A673 (cell line): ENCODE measurements around the gene JAKMIP1. TPM values are rescaled to one million over a fixed set of nuclear protein-coding genes. Genes with fewer than 3 reads are reported as not detected.

Experiments used
- BruUV-seq: library from RNA; stranded (reverse); fragments of 400-500 nt; replicated peaks from 2 replicates; lab custom pipeline; 2021; lab: Mats Ljungman, UMichigan
- CTCF ChIA-PET: fragments of 300-600 bp; sonication (Branson Sonifier 250); formaldehyde crosslinking; loops from one replicate; lab custom pipeline; 2022; ENCODE audit warnings: antibody characterized with exemption; lab: Charles Lee
- POLR2A ChIA-PET: fragments of 300-600 bp; sonication (Branson Sonifier 250); formaldehyde crosslinking; loops from one replicate; lab custom pipeline; 2022; ENCODE audit warnings: antibody characterized with exemption; ENCODE audit not compliant: low non-redundant PET; lab: Charles Lee
- DNase-seq: peaks from one replicate; pipeline ENCODE4 v3.0.0-alpha.2; 2015; ENCODE audit warnings: low spot score
- H3K27ac ChIP-seq: fragments of 200-600 bp; sonication (generic); 2 replicates; pipeline ENCODE4 v1.5.1; 2016; ENCODE audit warnings: mixed run types, low read depth, mild to moderate bottlenecking, mixed read lengths, antibody characterized with exemption, low read length; ENCODE audit not compliant: poor library complexity, severe bottlenecking
- H3K27me3 ChIP-seq: fragments of 200-600 bp; sonication (generic); replicated peaks from 2 replicates; pipeline ENCODE4 v1.6.1; 2017; ENCODE audit warnings: mixed run types, low read depth, mild to moderate bottlenecking, mixed read lengths, antibody characterized with exemption, low read length; ENCODE audit not compliant: insufficient read depth, poor library complexity
- H3K36me3 ChIP-seq: fragments of 200-600 bp; sonication (generic); 2 replicates; pipeline ENCODE4 v1.6.1; 2016; ENCODE audit warnings: mixed run types, mild to moderate bottlenecking, mixed read lengths, antibody characterized with exemption, low read length; ENCODE audit not compliant: insufficient read depth, poor library complexity, severe bottlenecking
- H3K4me1 ChIP-seq: fragments of 200-600 bp; sonication (generic); 2 replicates; pipeline ENCODE4 v1.6.1; 2017; ENCODE audit warnings: mixed run types, mild to moderate bottlenecking, mixed read lengths, antibody characterized with exemption, low read length; ENCODE audit not compliant: insufficient read depth, poor library complexity, severe bottlenecking
- H3K4me3 ChIP-seq: fragments of 200-600 bp; sonication (generic); 2 replicates; pipeline ENCODE4 v1.5.1; 2016; ENCODE audit warnings: low read depth, mixed run types, mild to moderate bottlenecking, mixed read lengths, low read length; ENCODE audit not compliant: poor library complexity, severe bottlenecking
- H3K9me3 ChIP-seq: fragments of 200-600 bp; sonication (generic); 2 replicates; pipeline ENCODE4 v1.6.1; 2016; ENCODE audit warnings: mixed run types, low read depth, mild to moderate bottlenecking, mixed read lengths, antibody characterized with exemption, low read length; ENCODE audit not compliant: poor library complexity, severe bottlenecking
- CTCF ChIP-seq: fragments of 300-800, 200-600 bp; sonication (generic); conservative IDR thresholded peaks from 2 replicates; pipeline ENCODE4 v1.5.1; 2017; ENCODE audit warnings: low read depth, mild to moderate bottlenecking, antibody characterized with exemption, low read length, moderate library complexity, mixed read lengths
- EZH2 ChIP-seq: fragments of 200-600 bp; sonication (generic); IDR thresholded peaks from 2 replicates; pipeline ENCODE4 v1.6.1; 2017; ENCODE audit warnings: borderline replicate concordance, low read depth, mild to moderate bottlenecking, mixed read lengths, antibody characterized with exemption, low read length; ENCODE audit not compliant: poor library complexity, severe bottlenecking
- intact Hi-C: fragments of 100-400 bp; cut with micrococcal nuclease; formaldehyde crosslinking; loops from one replicate; pipeline ENCODE4 v1.10.0; 2022; ENCODE audit not compliant: unreplicated experiment
- total RNA-seq: library from RNA; stranded (reverse); gene quantifications from 2 replicates; pipeline ENCODE4 v1.2.3, GENCODE V29; 2021

JAKMIP1 gene
- total RNA-seq, 1 experiment from 2014 or later, result not detected

GRCh38 chr4:6011271-6011671 is 189.1 kb downstream of the JAKMIP1 start:
- intact Hi-C loops, result no loop called here
- no peak for DNase-seq
- no peak for TF ChIP-seq EZH2
- no peak for TF ChIP-seq CTCF
- Histone ChIP-seq H3K4me1 (no peaks in the 10 kb centered on the region), H3K4me3 (no peak overlapping the region), H3K27me3 (peaks cover 35% of the 10 kb centered on the region), H3K9me3 (no peaks in the 10 kb centered on the region), H3K27ac (no peak overlapping the region), H3K36me3 (no peaks in the 10 kb centered on the region)
- BruUV-seq, result no TSS peak
- ChIA-PET POLR2A (no interaction called here), CTCF (no interaction called here)

- H3K9me3 ChIP-seq, result no peaks in the 10 kb centered on the region
- no peaks in the 10 kb centered on the region for H3K36me3 ChIP-seq
- ChIA-PET CTCF (no interaction called here), POLR2A (no interaction called here)
- peaks cover 40% of the 10 kb centered on the region for H3K27me3 ChIP-seq
- intact Hi-C loops, result no loop called here
- BruUV-seq, result no TSS peak
- DNase-seq, result no peak
- no peak overlapping the region for H3K4me3 ChIP-seq
- H3K27ac ChIP-seq, result no peak overlapping the region
- no peaks in the 10 kb centered on the region for H3K4me1 ChIP-seq
- no peak for TF ChIP-seq EZH2
- TF ChIP-seq CTCF, result no peak
Measured at GRCh38 chr4:6010789-6011188, 189.6 kb downstream of the JAKMIP1 start.

GRCh38 chr4:6009452-6009851 is 190.9 kb downstream of the JAKMIP1 start:
- ChIA-PET CTCF (no interaction called here), POLR2A (no interaction called here)
- no peaks in the 10 kb centered on the region for H3K9me3 ChIP-seq
- H3K27me3 ChIP-seq, result peaks cover 43% of the 10 kb centered on the region
- H3K27ac ChIP-seq, result no peak overlapping the region
- no peak for DNase-seq
- H3K4me3 ChIP-seq, result no peak overlapping the region
- intact Hi-C loops, result no loop called here
- no peaks in the 10 kb centered on the region for H3K36me3 ChIP-seq
- BruUV-seq, result no TSS peak
- no peaks in the 10 kb centered on the region for H3K4me1 ChIP-seq
- TF ChIP-seq EZH2 (no peak), CTCF (no peak)
